Neuronal stem cell (in vitro differentiated cells): ENCODE results near the gene FNDC1.

Source experiments
- DNase-seq: peaks from one replicate; pipeline ENCODE4 v3.0.0-alpha.2; 2013; ENCODE audit warnings: low spot score
- H2AFZ ChIP-seq: one replicate; pipeline ENCODE4 v1.6.1; 2013; ENCODE audit warnings: mild to moderate bottlenecking, low read length, inconsistent platforms
- H2AK5ac ChIP-seq: 2 replicates; pipeline ENCODE4 v1.6.1; 2013; ENCODE audit warnings: low read depth, mild to moderate bottlenecking, inconsistent platforms, low read length, moderate library complexity, mixed read lengths
- H2BK120ac ChIP-seq: 2 replicates; pipeline ENCODE4 v1.6.1; 2013; ENCODE audit warnings: low read depth, mild to moderate bottlenecking, inconsistent platforms, low read length, moderate library complexity, mixed read lengths
- H2BK12ac ChIP-seq: one replicate; pipeline ENCODE4 v1.6.1; 2013; ENCODE audit warnings: low read length, inconsistent platforms
- H2BK15ac ChIP-seq: 2 replicates; pipeline ENCODE4 v1.6.1; 2013; ENCODE audit warnings: mild to moderate bottlenecking, low read length, inconsistent platforms, mixed read lengths
- H2BK5ac ChIP-seq: one replicate; pipeline ENCODE4 v1.6.1; 2013; ENCODE audit warnings: inconsistent platforms, mild to moderate bottlenecking, low read length, moderate library complexity
- H3K14ac ChIP-seq: one replicate; pipeline ENCODE4 v1.6.1; 2013; ENCODE audit warnings: low read length, inconsistent platforms
- H3K18ac ChIP-seq: 2 replicates; pipeline ENCODE4 v1.6.1; 2013; ENCODE audit warnings: low read length, inconsistent platforms
- H3K23ac ChIP-seq: 2 replicates; pipeline ENCODE4 v1.6.1; 2013; ENCODE audit warnings: low read depth, mild to moderate bottlenecking, mixed read lengths, low read length, inconsistent platforms; ENCODE audit not compliant: poor library complexity
- H3K27ac ChIP-seq: replicated peaks from 3 replicates; pipeline ENCODE4 v1.5.1; 2013; ENCODE audit warnings: low read length, inconsistent platforms
- H3K27me3 ChIP-seq, 3 experiments: 2 replicates each; pipeline ENCODE4 v1.6.1; 2013; ENCODE audit warnings: low read length in 3 of 3, mild to moderate bottlenecking in 2 of 3, inconsistent platforms in 1 of 3, low read depth in 1 of 3, mixed read lengths in 1 of 3, moderate library complexity in 1 of 3; ENCODE audit not compliant: control insufficient read depth in 3 of 3, insufficient read depth in 3 of 3
- H3K36me3 ChIP-seq, 2 donors: replicated peaks in 1 of 2; 2 replicates each; pipeline ENCODE4 v1.6.1; 2013; ENCODE audit warnings: low read length in 2 of 2; ENCODE audit not compliant: control insufficient read depth in 2 of 2, insufficient read depth in 2 of 2
- H3K4ac ChIP-seq: 2 replicates; pipeline ENCODE4 v1.6.1; 2013; ENCODE audit warnings: inconsistent platforms, mild to moderate bottlenecking, low read length, moderate library complexity
- H3K4me1 ChIP-seq, 2 donors: 1 replicate in 1 of 2; 2 replicates in 1 of 2; pipeline ENCODE4 v1.6.1; 2013; ENCODE audit warnings: low read length in 2 of 2, low read depth in 1 of 2; ENCODE audit not compliant: control insufficient read depth in 2 of 2, insufficient read depth in 1 of 2
- H3K4me2 ChIP-seq: one replicate; pipeline ENCODE4 v1.6.1; 2013; ENCODE audit warnings: mild to moderate bottlenecking, low read length, inconsistent platforms; ENCODE audit not compliant: insufficient read depth, poor library complexity, severe bottlenecking
- H3K4me3 ChIP-seq, 2 donors: 2 replicates each; pipeline ENCODE4 v1.5.1; 2013; ENCODE audit warnings: low read length in 2 of 2, mild to moderate bottlenecking in 2 of 2, inconsistent platforms in 1 of 2, moderate library complexity in 1 of 2
- H3K79me1 ChIP-seq: one replicate; pipeline ENCODE4 v1.6.1; 2013; ENCODE audit warnings: low read depth, mild to moderate bottlenecking, inconsistent platforms, low read length, moderate library complexity
- H3K9ac ChIP-seq: one replicate; pipeline ENCODE4 v1.6.1; 2013; ENCODE audit warnings: mild to moderate bottlenecking, low read depth, low read length, inconsistent platforms; ENCODE audit not compliant: poor library complexity
- H3K9me3 ChIP-seq, 2 donors: replicated peaks in 1 of 2; 2 replicates each; pipeline versions ENCODE3 to v1.6.1; 2013; ENCODE audit warnings: low read length in 2 of 2, mild to moderate bottlenecking in 2 of 2, inconsistent platforms in 1 of 2, low read depth in 1 of 2, mixed read lengths in 1 of 2, moderate library complexity in 1 of 2; ENCODE audit not compliant: control insufficient read depth in 2 of 2, insufficient read depth in 1 of 2
- H4K8ac ChIP-seq: one replicate; pipeline ENCODE4 v1.6.1; 2013; ENCODE audit warnings: low read depth, mild to moderate bottlenecking, inconsistent platforms, low read length, moderate library complexity
- H4K91ac ChIP-seq: one replicate; pipeline ENCODE4 v1.6.1; 2013; ENCODE audit warnings: low read length, low read depth, mild to moderate bottlenecking, inconsistent platforms; ENCODE audit not compliant: poor library complexity
- WGBS, 2 donors: extraction: QIAGEN DNeasy Blood & Tissue Kit; methylation state at CpG; one replicate each; pipeline ENCODE4 v1.1.7; 2013; ENCODE audit warnings: missing lambda C conversion rate in 2 of 2, mixed read lengths in 1 of 2; ENCODE audit not compliant: insufficient read length in 2 of 2, insufficient replicate concordance in 1 of 2; ENCODE audit errors: extremely low coverage in 2 of 2; 5-methylcytosine and 5-hydroxymethylcytosine counted together

Gene FNDC1

GRCh38 chr6:159152782-159153181 lies 16.4 kb upstream of the FNDC1 start:
- H3K9me3 ChIP-seq: no peaks in the 10 kb centered on the region
- H2AK5ac ChIP-seq: no peak overlapping the region
- no peak overlapping the region for H3K9ac ChIP-seq
- H2BK12ac ChIP-seq: no peak overlapping the region
- H2AFZ ChIP-seq: no peak overlapping the region
- H3K79me1 ChIP-seq: no peaks in the 10 kb centered on the region
- H3K27ac ChIP-seq: no peak overlapping the region
- no peak overlapping the region for H4K8ac ChIP-seq
- no peak overlapping the region for H3K4me3 ChIP-seq
- H2BK120ac ChIP-seq: no peak overlapping the region
- H3K27me3 ChIP-seq: no peaks in the 10 kb centered on the region
- H3K4ac ChIP-seq: no peak overlapping the region
- no peak overlapping the region for H4K91ac ChIP-seq
- no peak overlapping the region for H3K4me2 ChIP-seq
- no peak overlapping the region for H3K18ac ChIP-seq
- no peaks in the 10 kb centered on the region for H3K4me1 ChIP-seq
- H3K23ac ChIP-seq: no peak overlapping the region
- H2BK5ac ChIP-seq: no peak overlapping the region
- WGBS, 2 donors: no CpG with 5 or more reads among the region's 2 CpGs
- no peak overlapping the region for H2BK15ac ChIP-seq
- no peak overlapping the region for H3K14ac ChIP-seq
- no peaks in the 10 kb centered on the region for H3K36me3 ChIP-seq
- no peak for DNase-seq

GRCh38 chr6:159155679-159156078 lies 13.5 kb upstream of the FNDC1 start:
- Histone ChIP-seq H3K4ac (no peak overlapping the region), H2AK5ac (no peak overlapping the region), H2AFZ (no peak overlapping the region), H2BK5ac (no peak overlapping the region), H3K9me3 (no peaks in the 10 kb centered on the region), H4K91ac (no peak overlapping the region), H3K79me1 (no peaks in the 10 kb centered on the region), H3K27me3 (no peaks in the 10 kb centered on the region), H2BK15ac (no peak overlapping the region), H3K18ac (no peak overlapping the region), H4K8ac (no peak overlapping the region), H3K9ac (no peak overlapping the region), H3K27ac (no peak overlapping the region), H3K4me2 (no peak overlapping the region), H3K36me3 (no peaks in the 10 kb centered on the region), H3K4me1 (peaks cover 0 to 7% of the 10 kb centered on the region in 2 donors), H2BK120ac (no peak overlapping the region), H2BK12ac (no peak overlapping the region), H3K14ac (no peak overlapping the region), H3K4me3 (no peak overlapping the region), H3K23ac (no peak overlapping the region)
- WGBS, 2 donors: no CpG with 5 or more reads among the region's 2 CpGs
- no peak for DNase-seq

GRCh38 chr6:159156089-159156488 lies 13.1 kb upstream of the FNDC1 start:
- Histone ChIP-seq H3K4ac (no peak overlapping the region), H3K14ac (no peak overlapping the region), H3K18ac (no peak overlapping the region), H3K23ac (no peak overlapping the region), H4K91ac (no peak overlapping the region), H3K4me2 (no peak overlapping the region), H2BK5ac (no peak overlapping the region), H3K36me3 (no peaks in the 10 kb centered on the region), H3K27me3 (no peaks in the 10 kb centered on the region), H3K27ac (no peak overlapping the region), H3K79me1 (no peaks in the 10 kb centered on the region), H2BK12ac (no peak overlapping the region), H4K8ac (no peak overlapping the region), H3K4me1 (peaks cover 0 to 9% of the 10 kb centered on the region in 2 donors), H3K4me3 (no peak overlapping the region), H2AFZ (no peak overlapping the region), H3K9ac (no peak overlapping the region), H2BK120ac (no peak overlapping the region), H3K9me3 (no peaks in the 10 kb centered on the region), H2AK5ac (no peak overlapping the region), H2BK15ac (no peak overlapping the region)
- no peak for DNase-seq
- no CpG with 5 or more reads among the region's 1 CpG for WGBS, 2 donors

GRCh38 chr6:159157431-159157830 lies 11.8 kb upstream of the FNDC1 start:
- no peak overlapping the region for H3K4me3 ChIP-seq
- no peak overlapping the region for H2BK12ac ChIP-seq
- DNase-seq: no peak
- no CpG with 5 or more reads among the region's 2 CpGs for WGBS, 2 donors
- no peak overlapping the region for H2AFZ ChIP-seq
- no peak overlapping the region for H4K8ac ChIP-seq
- no peaks in the 10 kb centered on the region for H3K27me3 ChIP-seq
- no peak overlapping the region for H2BK5ac ChIP-seq
- no peak overlapping the region for H3K4me2 ChIP-seq
- H3K27ac ChIP-seq: no peak overlapping the region
- H3K18ac ChIP-seq: no peak overlapping the region
- H3K79me1 ChIP-seq: no peaks in the 10 kb centered on the region
- no peak overlapping the region for H3K9ac ChIP-seq
- H3K14ac ChIP-seq: no peak overlapping the region
- H3K4ac ChIP-seq: no peak overlapping the region
- no peak overlapping the region for H2AK5ac ChIP-seq
- H3K4me1 ChIP-seq: peaks cover 0 to 9% of the 10 kb centered on the region in 2 donors
- H3K23ac ChIP-seq: no peak overlapping the region
- H2BK120ac ChIP-seq: no peak overlapping the region
- no peaks in the 10 kb centered on the region for H3K36me3 ChIP-seq
- no peak overlapping the region for H2BK15ac ChIP-seq
- H3K9me3 ChIP-seq: no peaks in the 10 kb centered on the region
- no peak overlapping the region for H4K91ac ChIP-seq
